Keratinocyte (primary cell): ENCODE results near the gene MED27. TPM values are rescaled to one million over a fixed set of nuclear protein-coding genes. Genes with fewer than 3 reads are reported as not detected.

Source experiments
- DNase-seq: peaks from one replicate; pipeline ENCODE4 v3.0.0-alpha.2; 2011; ENCODE audit warnings: low read depth, missing footprints, low spot score
- FAIRE-seq: peaks from 2 replicates; lab custom pipeline; 2011; peaks lifted over from hg19 to GRCh38; lab: Jason Lieb, UNC
- H2AFZ ChIP-seq: 2 replicates; pipeline ENCODE4 v1.6.0; 2012; ENCODE audit warnings: low read length, control low read depth, inconsistent platforms; ENCODE audit not compliant: control insufficient read depth
- H3K27ac ChIP-seq: 2 replicates; pipeline ENCODE4 v1.5.1; 2011; ENCODE audit warnings: low read length; ENCODE audit not compliant: control insufficient read depth, insufficient read depth
- H3K27me3 ChIP-seq: 3 replicates; pipeline ENCODE4 v1.6.0; 2011; ENCODE audit warnings: low read length; ENCODE audit not compliant: control insufficient read depth, insufficient read depth; ENCODE audit errors: extremely low read depth
- H3K36me3 ChIP-seq, 2 experiments: 2 replicates in 1 of 2; 3 replicates in 1 of 2; pipeline ENCODE4 v1.5.1; 2011; ENCODE audit warnings: low read length in 2 of 2, mild to moderate bottlenecking in 1 of 2; ENCODE audit not compliant: control insufficient read depth in 2 of 2, insufficient read depth in 2 of 2; ENCODE audit errors: extremely low read depth in 1 of 2
- H3K4me1 ChIP-seq: 3 replicates; pipeline ENCODE4 v1.5.1; 2011; ENCODE audit warnings: low read length; ENCODE audit not compliant: control insufficient read depth, insufficient read depth; ENCODE audit errors: extremely low read depth
- H3K4me2 ChIP-seq: 3 replicates; pipeline ENCODE4 v1.6.0; 2011; ENCODE audit warnings: low read depth, low read length; ENCODE audit not compliant: control insufficient read depth, insufficient read depth; ENCODE audit errors: extremely low read depth
- H3K4me3 ChIP-seq, 3 experiments: fragments of 200-600 bp in 1 of 3; sonication (generic) in 1 of 3; 2 replicates in 2 of 3; 3 replicates in 1 of 3; pipeline ENCODE4 v1.5.1; 2011 to 2016; ENCODE audit warnings: low read length in 3 of 3, mild to moderate bottlenecking in 3 of 3, control low read depth in 2 of 3, inconsistent platforms in 1 of 3, low read depth in 1 of 3, mixed read lengths in 1 of 3, mixed run types in 1 of 3, moderate library complexity in 1 of 3; ENCODE audit not compliant: control insufficient read depth in 2 of 3, insufficient read depth in 2 of 3; ENCODE audit errors: extremely low read depth in 1 of 3
- H3K79me2 ChIP-seq: 2 replicates; pipeline ENCODE4 v1.6.0; 2012; ENCODE audit warnings: low read length; ENCODE audit not compliant: control insufficient read depth, insufficient read depth
- H3K9ac ChIP-seq: 3 replicates; pipeline ENCODE4 v1.6.0; 2011; ENCODE audit warnings: low read length; ENCODE audit not compliant: control insufficient read depth, insufficient read depth; ENCODE audit errors: extremely low read depth
- H3K9me1 ChIP-seq: 3 replicates; pipeline ENCODE4 v1.6.0; 2011; ENCODE audit warnings: low read length; ENCODE audit not compliant: control insufficient read depth, insufficient read depth; ENCODE audit errors: extremely low read depth
- H3K9me3 ChIP-seq: 2 replicates; pipeline ENCODE4 v1.5.1; 2012; ENCODE audit warnings: low read depth, low read length; ENCODE audit not compliant: control insufficient read depth
- H4K20me1 ChIP-seq: 3 replicates; pipeline ENCODE4 v1.6.0; 2011; ENCODE audit warnings: low read length; ENCODE audit not compliant: control insufficient read depth, insufficient read depth; ENCODE audit errors: extremely low read depth
- EZH2 ChIP-seq: IDR thresholded peaks from one replicate; pipeline ENCODE4 v1.6.1; 2012; ENCODE audit warnings: inconsistent platforms, mild to moderate bottlenecking, low read length, moderate library complexity
- dilution Hi-C: fragments of 300-500 bp; cut with MboI; formaldehyde crosslinking; loops from one replicate; pipeline ENCODE4 v1.7.0; 2020; ENCODE audit warnings: low sequenced_read_pairs; ENCODE audit not compliant: extremely low pct_ligation_motif_present
- polyA plus RNA-seq, 5 experiments: library from polyadenylated mRNA; depleted of rRNA in 3 of 5; stranded (reverse) in 3 of 5; stranded (forward) in 1 of 5; unstranded in 1 of 5; fragments of >200 nt; gene quantifications; 1 replicate in 1 of 5; 2 replicates in 3 of 5; 3 replicates in 1 of 5; pipeline versions ENCODE4 v1.2.1 to v1.2.3, GENCODE V29; 2011 to 2012; ENCODE audit warnings: missing spikeins in 2 of 5, low read depth in 1 of 5, low replicate concordance in 1 of 5
- TF ChIP-seq, protein P1 (sequence below), 3 experiments: IDR thresholded peaks in 1 of 3; conservative IDR thresholded peaks in 1 of 3; optimal IDR thresholded peaks in 1 of 3; 2 replicates in 2 of 3; 3 replicates in 1 of 3; pipeline versions ENCODE3 to v1.5.1; 2011; ENCODE audit warnings: low read length in 3 of 3, mild to moderate bottlenecking in 3 of 3, moderate library complexity in 2 of 3, control low read depth in 1 of 3, inconsistent platforms in 1 of 3; ENCODE audit not compliant: insufficient read depth in 2 of 3; ENCODE audit errors: extremely low read depth in 1 of 3

Gene MED27
- polyA plus RNA-seq, 1 donor (not counting 4 experiments of a cell fraction or from before 2014, with no cell fraction given), result 39.0 TPM

DNA sequence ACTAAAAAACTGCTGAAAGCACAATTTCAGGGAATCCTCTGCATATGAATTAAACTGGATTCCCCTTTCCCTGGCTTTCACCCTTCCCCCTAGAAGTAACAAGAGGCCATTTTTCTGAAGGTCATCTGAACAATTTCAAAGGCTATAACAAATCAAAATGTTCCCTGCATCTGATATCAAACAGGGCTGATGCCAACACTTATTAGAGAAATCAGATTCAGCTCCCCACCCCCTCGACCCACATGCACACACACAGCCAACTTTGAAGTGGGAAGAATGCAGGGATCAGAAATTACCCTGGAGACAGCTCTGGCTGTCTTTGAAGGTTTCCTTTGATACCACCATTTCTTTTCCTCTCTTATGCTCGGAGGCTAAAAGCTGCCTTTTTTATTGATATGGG, 190.7 kb downstream of the MED27 start:
- H3K9me3 ChIP-seq, result no peaks in the 10 kb centered on the region
- H4K20me1 ChIP-seq, result no peaks in the 10 kb centered on the region
- FAIRE-seq (no peak), DNase-seq (no peak)
- no peaks in the 10 kb centered on the region for H3K9me1 ChIP-seq
- H3K27me3 ChIP-seq, result no peaks in the 10 kb centered on the region
- no peak overlapping the region for H3K4me3 ChIP-seq
- H3K36me3 ChIP-seq, result peaks cover 4 to 10% of the 10 kb centered on the region in 2 experiments
- no peaks in the 10 kb centered on the region for H3K79me2 ChIP-seq
- H3K9ac ChIP-seq, result no peak overlapping the region
- H3K4me2 ChIP-seq, result no peak overlapping the region
- dilution Hi-C loops, result no loop called here
- TF ChIP-seq, protein P1, sequence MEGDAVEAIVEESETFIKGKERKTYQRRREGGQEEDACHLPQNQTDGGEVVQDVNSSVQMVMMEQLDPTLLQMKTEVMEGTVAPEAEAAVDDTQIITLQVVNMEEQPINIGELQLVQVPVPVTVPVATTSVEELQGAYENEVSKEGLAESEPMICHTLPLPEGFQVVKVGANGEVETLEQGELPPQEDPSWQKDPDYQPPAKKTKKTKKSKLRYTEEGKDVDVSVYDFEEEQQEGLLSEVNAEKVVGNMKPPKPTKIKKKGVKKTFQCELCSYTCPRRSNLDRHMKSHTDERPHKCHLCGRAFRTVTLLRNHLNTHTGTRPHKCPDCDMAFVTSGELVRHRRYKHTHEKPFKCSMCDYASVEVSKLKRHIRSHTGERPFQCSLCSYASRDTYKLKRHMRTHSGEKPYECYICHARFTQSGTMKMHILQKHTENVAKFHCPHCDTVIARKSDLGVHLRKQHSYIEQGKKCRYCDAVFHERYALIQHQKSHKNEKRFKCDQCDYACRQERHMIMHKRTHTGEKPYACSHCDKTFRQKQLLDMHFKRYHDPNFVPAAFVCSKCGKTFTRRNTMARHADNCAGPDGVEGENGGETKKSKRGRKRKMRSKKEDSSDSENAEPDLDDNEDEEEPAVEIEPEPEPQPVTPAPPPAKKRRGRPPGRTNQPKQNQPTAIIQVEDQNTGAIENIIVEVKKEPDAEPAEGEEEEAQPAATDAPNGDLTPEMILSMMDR (optimal IDR thresholded peaks at IDR 0.05 in 1 of 3, IDR thresholded peaks at IDR 0.05 in 1 of 3, conservative IDR thresholded peaks at IDR 0.05 in 1 of 3; ENCODE audit: extremely low read depth in 1 of 3, insufficient read depth in 2 of 3, low read length in 3 of 3), result no peak
- TF ChIP-seq EZH2, result no peak
- H3K4me1 ChIP-seq, result no peaks in the 10 kb centered on the region
- H2AFZ ChIP-seq, result no peak overlapping the region
- H3K27ac ChIP-seq, result no peak overlapping the region

DNA sequence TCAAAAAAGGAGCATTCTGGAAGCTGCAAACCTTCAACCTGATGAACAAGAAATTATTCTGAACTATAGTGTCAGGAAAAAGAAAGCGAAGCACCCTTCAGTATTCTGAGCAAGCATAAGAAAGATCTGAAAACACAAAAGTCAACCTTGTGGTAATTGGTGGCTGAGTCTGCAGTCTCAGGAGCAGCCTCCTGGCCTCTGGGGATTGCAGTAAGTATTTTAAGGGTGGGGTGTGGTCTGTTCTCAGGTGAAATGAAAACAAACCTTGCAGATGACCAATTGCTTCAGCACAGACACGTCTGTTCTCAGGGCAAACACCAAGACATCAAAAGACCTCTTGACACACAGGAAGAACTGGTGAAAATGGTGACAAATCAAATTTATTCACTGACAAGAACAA, 192.0 kb downstream of the MED27 start:
- no peaks in the 10 kb centered on the region for H3K9me1 ChIP-seq
- dilution Hi-C loops, result no loop called here
- no peaks in the 10 kb centered on the region for H3K4me1 ChIP-seq
- TF ChIP-seq, protein P1 (optimal IDR thresholded peaks at IDR 0.05 in 1 of 3, IDR thresholded peaks at IDR 0.05 in 1 of 3, conservative IDR thresholded peaks at IDR 0.05 in 1 of 3; ENCODE audit: extremely low read depth in 1 of 3, insufficient read depth in 2 of 3, low read length in 3 of 3), result no peak
- no peak for TF ChIP-seq EZH2
- H2AFZ ChIP-seq, result no peak overlapping the region
- H3K36me3 ChIP-seq, result peaks cover under 1 to 5% of the 10 kb centered on the region in 2 experiments
- H3K27ac ChIP-seq, result no peak overlapping the region
- H3K4me3 ChIP-seq, result no peak overlapping the region
- H4K20me1 ChIP-seq, result no peaks in the 10 kb centered on the region
- H3K27me3 ChIP-seq, result no peaks in the 10 kb centered on the region
- no peaks in the 10 kb centered on the region for H3K9me3 ChIP-seq
- FAIRE-seq (no peak), DNase-seq (no peak)
- no peaks in the 10 kb centered on the region for H3K79me2 ChIP-seq
- no peak overlapping the region for H3K4me2 ChIP-seq
- H3K9ac ChIP-seq, result no peak overlapping the region
